ENCODE results near the gene USP9X. TPM values are rescaled to one million over a fixed set of nuclear protein-coding genes. Genes with fewer than 3 reads are reported as not detected.
"Not testable (repeated sequence)": the region's sequence is repeated elsewhere in the genome, so short reads cannot be mapped to it uniquely, and the experiment has no call there.

Gene USP9X
- total and polyA plus RNA-seq, 2 donors (not counting 1 experiment from before 2014, with no cell fraction given), result 54.0 to 161 TPM

GRCh38 chrX:41115104-41115425, 29.8 kb downstream of the USP9X start:
- H3K4me1 ChIP-seq (ENCODE audit: control insufficient read depth, extremely low read depth, insufficient read depth, low read length); H3K36me3 ChIP-seq (ENCODE audit: control insufficient read depth, insufficient read depth, low read length); H3K27me3 ChIP-seq (ENCODE audit: control insufficient read depth, insufficient read depth, low read length); H3K4me3 ChIP-seq (replicated peaks in 1 of 4; ENCODE audit: control extremely low read depth in 1 of 4, insufficient read depth in 1 of 4, low read depth in 3 of 4, low read length in 4 of 4); H3K9ac ChIP-seq (ENCODE audit: insufficient read depth, low read length); H3K9me3 ChIP-seq (ENCODE audit: control insufficient read depth, insufficient read depth, low read depth, low read length); H3K4me2 ChIP-seq (ENCODE audit: extremely low read depth, insufficient read depth, low read length); H4K20me1 ChIP-seq (ENCODE audit: control insufficient read depth, extremely low read depth, insufficient read depth, low read length); H3K27ac ChIP-seq (ENCODE audit: insufficient read depth, low read length); H2AFZ ChIP-seq (ENCODE audit: low read length): not testable (repeated sequence)
- peak; percentile 13 to 36 for DNase-seq (ENCODE audit: low read depth in 2 of 2)
- peak; percentile 46 to 48 for TF ChIP-seq CTCF (conservative IDR thresholded peaks at IDR 0.05 in 1 of 2, IDR thresholded peaks at IDR 0.05 in 1 of 2; ENCODE audit: low read depth in 1 of 2, low read length in 2 of 2)
- H3K79me2 ChIP-seq (ENCODE audit: control insufficient read depth, insufficient read depth, low read length), result peaks cover 84% of the 10 kb centered on the region

GRCh38 chrX:41116948-41117347, 31.7 kb downstream of the USP9X start:
- no peak for TF ChIP-seq EZH2 (IDR thresholded peaks at IDR 0.05; ENCODE audit: low read length, missing control alignments)
- H3K79me2 ChIP-seq (ENCODE audit: control insufficient read depth, insufficient read depth, low read length), result peaks cover 85% of the 10 kb centered on the region
- no peaks in the 10 kb centered on the region for H3K36me3 ChIP-seq (ENCODE audit: control insufficient read depth, insufficient read depth, low read length)
- no peak overlapping the region for H3K27ac ChIP-seq (ENCODE audit: insufficient read depth, low read length)
- H3K4me2 ChIP-seq (ENCODE audit: extremely low read depth, insufficient read depth, low read length), result peak overlapping the region; percentile 59
- H2AFZ ChIP-seq (ENCODE audit: low read length), result no peak overlapping the region
- no peaks in the 10 kb centered on the region for H3K27me3 ChIP-seq (ENCODE audit: control insufficient read depth, insufficient read depth, low read length)
- no peaks in the 10 kb centered on the region for H3K9me3 ChIP-seq (ENCODE audit: control insufficient read depth, insufficient read depth, low read depth, low read length)
- H3K4me1 ChIP-seq (ENCODE audit: control insufficient read depth, extremely low read depth, insufficient read depth, low read length), result no peaks in the 10 kb centered on the region
- no peak overlapping the region for H3K9ac ChIP-seq (ENCODE audit: insufficient read depth, low read length)
- H4K20me1 ChIP-seq (ENCODE audit: control insufficient read depth, extremely low read depth, insufficient read depth, low read length), result peaks cover 4% of the 10 kb centered on the region
- DNase-seq (ENCODE audit: low read depth in 2 of 2), result no peak
- H3K4me3 ChIP-seq (replicated peaks in 1 of 4; ENCODE audit: control extremely low read depth in 1 of 4, insufficient read depth in 1 of 4, low read depth in 3 of 4, low read length in 4 of 4), result no peak overlapping the region

- peaks cover 85% of the 10 kb centered on the region for H3K79me2 ChIP-seq (ENCODE audit: control insufficient read depth, insufficient read depth, low read length)
- no peak overlapping the region for H2AFZ ChIP-seq (ENCODE audit: low read length)
- no peak for DNase-seq (ENCODE audit: low read depth in 2 of 2)
- no peaks in the 10 kb centered on the region for H3K36me3 ChIP-seq (ENCODE audit: control insufficient read depth, insufficient read depth, low read length)
- H3K27me3 ChIP-seq (ENCODE audit: control insufficient read depth, insufficient read depth, low read length), result no peaks in the 10 kb centered on the region
- H3K9me3 ChIP-seq (ENCODE audit: control insufficient read depth, insufficient read depth, low read depth, low read length), result no peaks in the 10 kb centered on the region
- no peak overlapping the region for H3K9ac ChIP-seq (ENCODE audit: insufficient read depth, low read length)
- no peak overlapping the region for H3K4me2 ChIP-seq (ENCODE audit: extremely low read depth, insufficient read depth, low read length)
- H3K4me1 ChIP-seq (ENCODE audit: control insufficient read depth, extremely low read depth, insufficient read depth, low read length), result no peaks in the 10 kb centered on the region
- no peak for TF ChIP-seq EZH2 (IDR thresholded peaks at IDR 0.05; ENCODE audit: low read length, missing control alignments)
- TF ChIP-seq CTCF (conservative IDR thresholded peaks at IDR 0.05 in 1 of 2, IDR thresholded peaks at IDR 0.05 in 1 of 2; ENCODE audit: low read depth in 1 of 2, low read length in 2 of 2), result no peak
- H4K20me1 ChIP-seq (ENCODE audit: control insufficient read depth, extremely low read depth, insufficient read depth, low read length), result peaks cover 4% of the 10 kb centered on the region
- no peak overlapping the region for H3K27ac ChIP-seq (ENCODE audit: insufficient read depth, low read length)
- no peak overlapping the region for H3K4me3 ChIP-seq (replicated peaks in 1 of 4; ENCODE audit: control extremely low read depth in 1 of 4, insufficient read depth in 1 of 4, low read depth in 3 of 4, low read length in 4 of 4)
Measured at GRCh38 chrX:41118156-41118555, 32.9 kb downstream of the USP9X start.

Data from fibroblast of lung (primary cell).